GM10266 (cell line): ENCODE measurements around the gene VPS8.

Experiments used
- DNase-seq: peaks from one replicate; pipeline ENCODE4 v3.0.0; 2012; ENCODE audit errors: extremely low spot score
- TF ChIP-seq, protein P1 (sequence below): IDR thresholded peaks from 2 replicates; pipeline ENCODE4 v1.5.1; 2012; ENCODE audit warnings: mild to moderate bottlenecking, low read depth; ENCODE audit not compliant: control insufficient read depth, insufficient read depth; ENCODE audit errors: missing control alignments

Gene VPS8

DNA sequence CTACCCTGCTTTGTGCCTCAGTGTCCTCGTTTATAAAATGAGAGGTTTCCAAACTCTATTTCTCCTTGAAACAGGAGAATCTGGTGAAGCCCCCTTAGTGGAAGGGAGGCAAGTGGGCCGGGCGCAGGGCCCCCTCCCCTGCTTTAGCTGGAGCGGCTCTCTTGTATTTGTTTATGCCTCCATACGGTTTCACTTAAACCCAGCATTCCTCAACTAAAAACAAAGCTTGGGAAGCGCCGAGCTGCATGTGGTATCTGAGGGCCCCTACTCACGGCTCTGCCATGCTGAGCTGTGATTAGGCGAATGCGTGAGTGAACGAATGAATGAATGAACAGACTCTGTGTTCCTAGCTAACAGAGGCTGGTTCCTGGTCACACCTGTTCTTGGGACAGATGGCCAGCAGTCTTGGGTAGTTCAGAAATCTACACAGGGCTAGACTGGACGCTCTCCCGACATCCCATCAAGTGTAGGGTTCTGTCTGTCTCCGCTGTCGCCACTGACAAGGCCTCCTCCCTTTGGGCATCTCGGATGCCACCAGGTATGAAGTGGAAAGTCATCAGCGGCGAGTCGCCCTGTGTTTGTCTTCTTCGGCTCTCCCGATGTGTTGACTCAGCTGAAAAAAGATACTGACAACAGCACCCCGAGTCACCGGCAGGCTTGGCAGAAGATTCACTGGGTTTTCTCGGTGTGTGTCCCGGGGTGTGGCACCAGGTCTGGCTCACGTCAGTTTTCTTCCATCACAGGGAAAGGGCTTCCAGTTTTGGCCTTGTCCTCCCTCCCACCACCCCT is 42.4 kb upstream of the VPS8 start:
- DNase-seq, result no peak
- TF ChIP-seq, protein P1, sequence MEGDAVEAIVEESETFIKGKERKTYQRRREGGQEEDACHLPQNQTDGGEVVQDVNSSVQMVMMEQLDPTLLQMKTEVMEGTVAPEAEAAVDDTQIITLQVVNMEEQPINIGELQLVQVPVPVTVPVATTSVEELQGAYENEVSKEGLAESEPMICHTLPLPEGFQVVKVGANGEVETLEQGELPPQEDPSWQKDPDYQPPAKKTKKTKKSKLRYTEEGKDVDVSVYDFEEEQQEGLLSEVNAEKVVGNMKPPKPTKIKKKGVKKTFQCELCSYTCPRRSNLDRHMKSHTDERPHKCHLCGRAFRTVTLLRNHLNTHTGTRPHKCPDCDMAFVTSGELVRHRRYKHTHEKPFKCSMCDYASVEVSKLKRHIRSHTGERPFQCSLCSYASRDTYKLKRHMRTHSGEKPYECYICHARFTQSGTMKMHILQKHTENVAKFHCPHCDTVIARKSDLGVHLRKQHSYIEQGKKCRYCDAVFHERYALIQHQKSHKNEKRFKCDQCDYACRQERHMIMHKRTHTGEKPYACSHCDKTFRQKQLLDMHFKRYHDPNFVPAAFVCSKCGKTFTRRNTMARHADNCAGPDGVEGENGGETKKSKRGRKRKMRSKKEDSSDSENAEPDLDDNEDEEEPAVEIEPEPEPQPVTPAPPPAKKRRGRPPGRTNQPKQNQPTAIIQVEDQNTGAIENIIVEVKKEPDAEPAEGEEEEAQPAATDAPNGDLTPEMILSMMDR, result no peak

DNA sequence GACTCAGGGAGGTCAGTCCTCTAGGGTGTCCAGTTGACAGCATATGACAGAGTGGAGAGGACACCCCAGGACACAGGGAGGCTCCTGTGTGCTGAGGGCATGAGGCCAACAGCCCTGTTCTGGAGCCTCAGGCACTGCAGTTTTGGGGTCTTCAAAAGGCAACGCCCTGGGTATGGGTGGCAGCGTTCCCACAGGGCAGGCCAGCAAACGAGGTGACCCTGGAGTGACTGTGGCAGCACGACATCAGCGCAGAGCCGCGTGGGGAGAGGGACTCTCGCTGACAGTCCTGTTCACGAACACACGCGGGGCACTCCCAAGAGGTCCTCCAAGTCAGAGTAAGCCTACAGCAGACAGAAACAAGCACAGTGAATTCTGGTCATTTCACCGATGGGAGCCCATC is 41.4 kb upstream of the VPS8 start:
- no peak for DNase-seq
- TF ChIP-seq, protein P1, result no peak

DNA sequence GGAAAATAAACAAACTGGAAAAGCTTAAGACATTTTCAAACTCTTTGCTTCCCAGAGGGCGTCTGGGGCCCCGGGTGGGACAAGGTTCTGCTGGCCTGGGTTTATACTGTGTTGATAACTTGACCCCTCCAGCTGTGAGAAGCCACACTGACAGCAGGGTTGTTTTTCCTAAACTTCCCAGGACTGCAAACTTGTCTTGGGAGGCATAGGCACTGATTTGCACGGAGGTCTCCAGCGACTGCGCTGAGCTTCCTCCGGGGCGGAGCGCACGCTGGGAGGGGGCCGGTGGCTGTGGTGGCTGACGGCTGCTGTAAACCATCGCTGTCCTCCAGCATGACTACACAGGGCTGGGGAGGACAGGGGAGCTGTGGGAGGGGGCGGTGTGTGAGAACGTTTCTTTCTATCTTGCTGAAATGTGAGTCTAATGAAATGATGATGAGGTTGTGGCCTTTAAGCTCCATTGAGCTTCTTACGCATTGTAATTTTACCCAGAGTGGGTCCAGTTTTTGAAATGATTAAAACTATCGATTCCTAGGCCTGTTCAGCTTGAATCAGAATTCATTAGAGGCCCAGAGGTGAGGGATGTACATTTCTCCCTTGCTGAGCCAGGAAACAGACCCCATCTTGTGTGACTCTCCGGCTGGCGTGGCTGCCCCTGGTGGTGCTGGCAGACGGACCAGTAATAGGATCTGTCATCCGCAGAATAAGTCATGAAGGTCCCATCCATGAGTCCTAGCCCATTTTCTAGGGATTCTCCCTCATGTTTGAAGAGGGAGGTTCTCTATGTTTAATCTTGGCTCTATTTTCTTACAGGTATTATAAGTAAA is 40.5 kb upstream of the VPS8 start:
- DNase-seq, result no peak
- TF ChIP-seq, protein P1, result no peak

DNA sequence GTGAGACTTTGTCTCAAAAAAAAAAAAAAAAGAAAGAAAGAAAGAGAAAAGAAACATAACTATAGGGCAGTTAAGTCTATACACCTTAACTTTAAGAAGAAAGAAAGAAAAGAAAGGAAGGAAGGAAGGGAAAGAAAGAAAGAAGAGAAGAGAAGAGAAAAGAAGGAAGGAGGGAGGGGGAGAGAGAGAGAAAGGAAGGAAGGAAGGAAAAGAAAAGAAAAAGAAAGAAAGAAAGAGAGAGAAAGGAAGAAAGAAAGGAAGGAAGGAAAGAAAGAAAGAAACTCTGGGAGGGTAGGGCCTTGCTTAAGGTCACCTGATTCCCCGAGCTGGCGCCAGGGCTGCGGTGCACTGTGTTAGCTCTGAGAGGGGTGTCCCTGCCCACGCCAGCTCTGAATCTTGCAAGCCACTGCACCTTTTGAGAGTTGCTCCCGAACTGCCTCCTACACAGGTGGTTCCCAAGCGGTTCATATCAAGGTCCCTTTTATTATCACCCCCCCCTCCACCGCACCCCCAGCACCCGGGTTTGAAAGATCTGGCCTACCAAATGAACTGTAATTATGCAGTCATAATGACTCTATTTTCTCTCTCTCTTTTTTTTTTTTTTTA is 39.2 kb upstream of the VPS8 start:
- TF ChIP-seq, protein P1, result no peak
- DNase-seq, result no peak

DNA sequence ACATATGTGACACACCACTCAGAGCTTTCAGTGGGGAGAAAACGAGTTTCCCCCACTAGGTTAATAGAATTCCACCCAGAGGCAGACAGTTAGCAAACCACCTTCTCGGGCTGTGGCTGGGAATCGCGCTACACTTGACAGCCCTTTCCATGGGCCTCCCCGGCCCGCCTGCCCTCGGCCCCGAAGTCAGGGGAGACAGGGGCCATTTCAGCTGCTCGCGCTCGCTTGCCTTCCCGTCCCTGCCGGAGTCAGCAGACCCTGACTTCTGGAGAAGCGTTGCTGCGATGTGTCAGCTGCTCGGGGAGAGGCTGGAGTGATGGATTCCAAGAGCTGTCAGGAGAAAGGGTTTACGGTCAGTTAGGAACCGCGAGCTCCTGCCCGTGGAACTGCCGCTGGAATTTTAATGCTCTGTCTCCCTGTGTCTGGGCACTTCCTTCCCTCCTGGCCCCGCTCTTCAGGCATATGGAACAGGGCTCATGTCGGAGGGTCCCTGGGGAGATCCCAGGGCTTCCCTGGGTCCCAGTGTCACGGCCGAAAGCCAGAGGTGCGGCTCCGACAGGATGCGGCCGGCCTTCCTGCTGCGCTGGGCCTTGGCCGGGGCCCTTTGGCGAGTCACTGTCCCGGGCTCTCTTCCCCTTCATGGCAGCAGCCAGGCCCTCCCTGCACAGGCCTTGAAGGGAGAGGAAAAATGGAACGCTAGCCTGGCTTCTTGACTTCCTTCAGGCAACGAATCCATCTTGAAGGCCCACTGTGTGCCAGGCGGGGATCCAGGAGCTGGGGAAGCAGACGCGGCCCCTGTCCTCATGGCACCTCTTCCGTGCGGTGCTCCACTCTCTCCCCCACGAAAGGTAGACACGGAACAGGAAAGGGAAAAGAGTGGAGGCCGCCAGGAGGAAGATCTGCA is 38.4 kb upstream of the VPS8 start:
- TF ChIP-seq, protein P1, result no peak
- DNase-seq, result no peak

DNA sequence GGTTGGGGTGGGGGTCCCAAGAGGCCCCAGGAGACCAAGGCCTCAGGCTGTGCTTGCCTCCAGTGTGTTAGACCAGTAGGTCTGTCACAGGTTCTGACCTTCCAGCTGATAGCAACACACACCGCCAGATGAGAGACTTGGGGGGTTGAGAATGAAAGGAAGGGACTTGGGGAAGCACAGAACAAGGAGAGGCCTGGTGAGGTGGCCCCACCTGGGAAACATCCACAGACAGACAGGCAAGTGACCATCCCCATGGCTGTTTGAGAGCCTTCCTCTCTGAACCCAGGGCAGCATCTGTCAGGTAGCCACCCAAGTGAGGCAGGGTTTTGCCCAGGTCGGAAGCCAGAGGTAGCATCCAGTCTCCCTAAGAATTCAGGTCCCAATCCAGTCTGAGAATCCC is 35.0 kb upstream of the VPS8 start:
- DNase-seq, result no peak
- TF ChIP-seq, protein P1, result no peak
